ENCODE results near the gene TNFSF15. TPM values are rescaled to one million over a fixed set of nuclear protein-coding genes. Genes with fewer than 3 reads are reported as not detected.

Gene TNFSF15
- polyA plus RNA-seq, 3 donors = 0.07 to 1.1 (median 0.11) TPM

DNA sequence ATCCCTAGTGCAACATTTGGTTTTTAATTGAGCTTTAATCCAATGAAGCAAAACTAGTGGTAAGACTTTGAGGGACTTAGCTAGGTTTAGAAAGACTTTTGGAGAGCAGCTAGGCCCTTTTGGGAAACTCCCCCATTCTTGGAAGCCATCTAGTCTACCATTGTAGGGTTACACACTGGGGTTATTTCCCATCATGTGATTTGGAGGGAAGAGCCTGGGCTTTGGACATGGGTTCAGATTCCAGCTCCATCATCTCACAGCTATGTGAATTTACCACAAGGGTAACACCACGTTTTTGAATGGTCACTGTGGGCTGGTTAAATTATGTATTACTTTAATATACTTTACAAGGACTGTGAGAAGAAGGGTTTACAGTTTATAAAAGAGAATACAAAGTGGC lies 18.3 kb upstream of the TNFSF15 start:
- Histone ChIP-seq H3K4me1 (ENCODE audit: control insufficient read depth in 1 of 2, insufficient read depth in 2 of 2, low read length in 2 of 2) (peaks cover 6 to 18% of the 10 kb centered on the region in 2 donors), H3K36me3 (replicated peaks in 1 of 2; ENCODE audit: control insufficient read depth in 1 of 2, insufficient read depth in 2 of 2, low read length in 2 of 2) (no peaks in the 10 kb centered on the region), H3K79me2 (ENCODE audit: insufficient read depth, low read length) (no peaks in the 10 kb centered on the region), H3K9me3 (replicated peaks in 1 of 2; ENCODE audit: control insufficient read depth in 1 of 2, insufficient read depth in 1 of 2, low read length in 2 of 2) (no peaks in the 10 kb centered on the region), H3K9ac (ENCODE audit: insufficient read depth, low read length, poor library complexity, severe bottlenecking) (no peak overlapping the region), H3K4me3 (replicated peaks in 1 of 3; ENCODE audit: low read depth in 2 of 3, low read length in 3 of 3) (no peak overlapping the region), H3K27me3 (ENCODE audit: control insufficient read depth in 2 of 2, insufficient read depth in 2 of 2, low read length in 2 of 2) (no peaks in the 10 kb centered on the region), H4K20me1 (ENCODE audit: insufficient read depth, low read length) (no peaks in the 10 kb centered on the region), H3K4me2 (replicated peaks; ENCODE audit: extremely low read depth, low read length, poor library complexity, severe bottlenecking) (no peak overlapping the region), H3K27ac (ENCODE audit: low read depth in 1 of 2, low read length in 2 of 2) (no peak overlapping the region), H2AFZ (ENCODE audit: insufficient read depth, low read depth, low read length, poor library complexity, severe bottlenecking) (no peak overlapping the region)
- DNase-seq = no peak
- H3K36me3 Mint-ChIP-seq = no peaks in the 10 kb centered on the region
- peaks cover 3 to 7% (median 3%) of the 10 kb centered on the region in 3 donors for H3K27me3 Mint-ChIP-seq (ENCODE audit: low read depth in 3 of 3)
- no peak overlapping the region for H3K4me3 Mint-ChIP-seq
- intact Hi-C loops (cut with micrococcal nuclease) = loop anchor here in 1 of 2 donors (10.0 kb wide), 1 partner anchor 51 kb away; no protein-coding TSS in a partner anchor
- peaks cover 8% of the 10 kb centered on the region for H3K4me1 Mint-ChIP-seq
- TF ChIP-seq, protein P1, sequence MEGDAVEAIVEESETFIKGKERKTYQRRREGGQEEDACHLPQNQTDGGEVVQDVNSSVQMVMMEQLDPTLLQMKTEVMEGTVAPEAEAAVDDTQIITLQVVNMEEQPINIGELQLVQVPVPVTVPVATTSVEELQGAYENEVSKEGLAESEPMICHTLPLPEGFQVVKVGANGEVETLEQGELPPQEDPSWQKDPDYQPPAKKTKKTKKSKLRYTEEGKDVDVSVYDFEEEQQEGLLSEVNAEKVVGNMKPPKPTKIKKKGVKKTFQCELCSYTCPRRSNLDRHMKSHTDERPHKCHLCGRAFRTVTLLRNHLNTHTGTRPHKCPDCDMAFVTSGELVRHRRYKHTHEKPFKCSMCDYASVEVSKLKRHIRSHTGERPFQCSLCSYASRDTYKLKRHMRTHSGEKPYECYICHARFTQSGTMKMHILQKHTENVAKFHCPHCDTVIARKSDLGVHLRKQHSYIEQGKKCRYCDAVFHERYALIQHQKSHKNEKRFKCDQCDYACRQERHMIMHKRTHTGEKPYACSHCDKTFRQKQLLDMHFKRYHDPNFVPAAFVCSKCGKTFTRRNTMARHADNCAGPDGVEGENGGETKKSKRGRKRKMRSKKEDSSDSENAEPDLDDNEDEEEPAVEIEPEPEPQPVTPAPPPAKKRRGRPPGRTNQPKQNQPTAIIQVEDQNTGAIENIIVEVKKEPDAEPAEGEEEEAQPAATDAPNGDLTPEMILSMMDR (IDR thresholded peaks at IDR 0.05) = no peak
- H3K9me3 Mint-ChIP-seq = peaks cover 0 to 3% (median 0%) of the 10 kb centered on the region in 7 donors
- no CpG with 5 or more reads among the region's 1 CpG for WGBS (ENCODE audit: insufficient coverage)
- H3K27ac Mint-ChIP-seq = no peak overlapping the region

DNA sequence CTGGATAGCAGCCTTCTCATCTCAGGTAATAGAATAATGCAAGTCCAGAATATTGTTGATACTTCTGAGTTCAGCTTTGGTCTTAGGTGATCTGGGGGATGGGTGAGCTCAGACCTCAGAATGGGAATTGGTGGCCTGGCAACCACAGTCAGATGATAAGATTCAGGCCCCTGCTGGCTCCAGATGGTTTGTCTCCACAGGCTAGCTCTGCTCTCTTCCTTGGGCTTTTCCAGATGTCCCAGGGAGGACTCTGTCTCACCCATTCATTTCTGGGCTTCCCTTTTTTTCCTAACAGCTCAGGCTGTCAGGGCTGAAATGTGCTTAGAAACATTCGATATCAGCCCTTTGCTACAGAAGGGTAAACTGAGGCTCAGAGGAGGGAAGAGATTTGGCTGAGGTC lies 17.6 kb upstream of the TNFSF15 start:
- Histone ChIP-seq H3K36me3 (replicated peaks in 1 of 2; ENCODE audit: control insufficient read depth in 1 of 2, insufficient read depth in 2 of 2, low read length in 2 of 2) (no peaks in the 10 kb centered on the region), H3K4me3 (replicated peaks in 1 of 3; ENCODE audit: low read depth in 2 of 3, low read length in 3 of 3) (no peak overlapping the region), H2AFZ (ENCODE audit: insufficient read depth, low read depth, low read length, poor library complexity, severe bottlenecking) (no peak overlapping the region), H3K4me1 (ENCODE audit: control insufficient read depth in 1 of 2, insufficient read depth in 2 of 2, low read length in 2 of 2) (peaks cover 6 to 18% of the 10 kb centered on the region in 2 donors), H4K20me1 (ENCODE audit: insufficient read depth, low read length) (no peaks in the 10 kb centered on the region), H3K27ac (ENCODE audit: low read depth in 1 of 2, low read length in 2 of 2) (no peak overlapping the region), H3K79me2 (ENCODE audit: insufficient read depth, low read length) (no peaks in the 10 kb centered on the region), H3K27me3 (ENCODE audit: control insufficient read depth in 2 of 2, insufficient read depth in 2 of 2, low read length in 2 of 2) (no peaks in the 10 kb centered on the region), H3K9ac (ENCODE audit: insufficient read depth, low read length, poor library complexity, severe bottlenecking) (no peak overlapping the region), H3K4me2 (replicated peaks; ENCODE audit: extremely low read depth, low read length, poor library complexity, severe bottlenecking) (no peak overlapping the region), H3K9me3 (replicated peaks in 1 of 2; ENCODE audit: control insufficient read depth in 1 of 2, insufficient read depth in 1 of 2, low read length in 2 of 2) (no peaks in the 10 kb centered on the region)
- Mint-ChIP-seq H3K36me3 (no peaks in the 10 kb centered on the region), H3K4me3 (no peak overlapping the region), H3K27me3 (ENCODE audit: low read depth in 3 of 3) (peaks cover 3 to 7% (median 4%) of the 10 kb centered on the region in 3 donors), H3K9me3 (peaks cover 0 to 3% (median 0%) of the 10 kb centered on the region in 7 donors), H3K27ac (peak overlapping the region in 1 of 7 donors; percentile 58), H3K4me1 (peaks cover 8% of the 10 kb centered on the region)
- intact Hi-C loops (cut with micrococcal nuclease) = loop anchor here in 1 of 2 donors (10.0 kb wide), 1 partner anchor 51 kb away; no protein-coding TSS in a partner anchor
- DNase-seq = no peak
- TF ChIP-seq, protein P1 (IDR thresholded peaks at IDR 0.05) = no peak
- no CpG with 5 or more reads among the region's 1 CpG for WGBS (ENCODE audit: insufficient coverage)

Measured in CD14-positive monocyte (primary cell).